H1 (cell line): Measurements from ENCODE around the gene LSM3. TPM values are rescaled to one million over a fixed set of nuclear protein-coding genes. Genes with fewer than 3 reads are reported as not detected.

ENCODE experiments used
- CTCF ChIA-PET: fragments of 300-600 bp; sonication (Branson Sonifier 250); formaldehyde crosslinking; loops from one replicate; lab custom pipeline; 2021; ENCODE audit not compliant: partially characterized antibody; lab: Charles Lee
- POLR2A ChIA-PET: fragments of 300-600 bp; sonication (Branson Sonifier 250); formaldehyde crosslinking; loops from one replicate; lab custom pipeline; 2021; ENCODE audit warnings: inconsistent platforms; ENCODE audit not compliant: partially characterized antibody; lab: Charles Lee
- DNase-seq, 2 experiments: peaks; one replicate each; pipeline versions ENCODE4 v3.0.0 to v3.0.0-alpha.2; 2010 to 2022; ENCODE audit warnings: low spot score in 2 of 2, low read depth in 1 of 2, mixed read lengths in 1 of 2
- FAIRE-seq: peaks from 2 replicates; lab custom pipeline; 2011; peaks lifted over from hg19 to GRCh38; lab: Jason Lieb, UNC
- H2AFZ ChIP-seq: 2 replicates; pipeline ENCODE4 v1.8.1; 2012; ENCODE audit warnings: low read length, inconsistent platforms
- H2AK5ac ChIP-seq: 2 replicates; pipeline ENCODE4 v1.6.1; 2013; ENCODE audit warnings: low read depth, low read length
- H2BK120ac ChIP-seq: replicated peaks from 2 replicates; pipeline ENCODE3; 2013; ENCODE audit warnings: low read depth, low read length, inconsistent platforms
- H2BK12ac ChIP-seq: 2 replicates; pipeline ENCODE4 v1.6.1; 2013; ENCODE audit warnings: low read depth, low read length
- H2BK15ac ChIP-seq: 2 replicates; pipeline ENCODE4 v1.6.1; 2013; ENCODE audit warnings: low read length
- H2BK20ac ChIP-seq: 2 replicates; pipeline ENCODE4 v1.6.1; 2013; ENCODE audit warnings: low read length
- H2BK5ac ChIP-seq: 2 replicates; pipeline ENCODE4 v1.6.1; 2013; ENCODE audit warnings: low read depth, low read length
- H3K14ac ChIP-seq: 2 replicates; pipeline ENCODE4 v1.6.1; 2013; ENCODE audit warnings: inconsistent platforms; ENCODE audit not compliant: insufficient read length
- H3K18ac ChIP-seq: 2 replicates; pipeline ENCODE4 v1.6.1; 2013; ENCODE audit warnings: low read length; ENCODE audit errors: extremely low read depth
- H3K23ac ChIP-seq: 2 replicates; pipeline ENCODE4 v1.6.1; 2013; ENCODE audit warnings: inconsistent platforms; ENCODE audit not compliant: insufficient read length
- H3K23me2 ChIP-seq: 2 replicates; pipeline ENCODE4 v1.6.1; 2013; ENCODE audit warnings: low read depth, low read length
- H3K27ac ChIP-seq: 2 replicates; pipeline ENCODE4 v1.6.1; 2011; ENCODE audit warnings: low read depth, low read length, inconsistent platforms
- H3K27me3 ChIP-seq, 4 experiments: replicated peaks in 1 of 4; 1 replicate in 1 of 4; 2 replicates in 3 of 4; pipeline versions ENCODE4 v1.6.1 to v1.8.1; 2011 to 2013; ENCODE audit warnings: low read length in 3 of 4, mild to moderate bottlenecking in 3 of 4, inconsistent platforms in 2 of 4, mixed read lengths in 2 of 4, moderate library complexity in 1 of 4; ENCODE audit not compliant: control insufficient read depth in 3 of 4, insufficient read depth in 3 of 4; ENCODE audit errors: extremely low read depth in 1 of 4
- H3K36me3 ChIP-seq, 4 experiments: 2 replicates each; pipeline versions ENCODE4 v1.6.1 to v1.8.1; 2011 to 2013; ENCODE audit warnings: mild to moderate bottlenecking in 4 of 4, low read length in 3 of 4, moderate library complexity in 2 of 4, control low read depth in 1 of 4, inconsistent platforms in 1 of 4; ENCODE audit not compliant: insufficient read depth in 4 of 4, control insufficient read depth in 2 of 4
- H3K4ac ChIP-seq: replicated peaks from 2 replicates; pipeline ENCODE3; 2013; ENCODE audit warnings: low read length, low read depth, mixed read lengths, inconsistent platforms; ENCODE audit not compliant: insufficient read length
- H3K4me1 ChIP-seq, 4 experiments: replicated peaks in 1 of 4; 1 replicate in 1 of 4; 2 replicates in 3 of 4; pipeline versions ENCODE4 v1.6.1 to v1.8.1; 2011 to 2013; ENCODE audit warnings: low read length in 3 of 4, inconsistent platforms in 2 of 4, mixed read lengths in 1 of 4; ENCODE audit not compliant: insufficient read depth in 4 of 4, control insufficient read depth in 3 of 4
- H3K4me2 ChIP-seq, 2 experiments: 2 replicates each; pipeline versions ENCODE4 v1.6.1 to v1.8.1; 2011 to 2013; ENCODE audit warnings: low read depth in 2 of 2, low read length in 2 of 2, control low read depth in 1 of 2, inconsistent platforms in 1 of 2, mild to moderate bottlenecking in 1 of 2; ENCODE audit not compliant: insufficient read depth in 1 of 2
- H3K4me3 ChIP-seq, 4 experiments: fragments of 200-600, 300-600 bp in 1 of 4; sonication (generic), shearing (Covaris generic), sonication (Bioruptor Twin) in 1 of 4; 2 replicates each; pipeline versions ENCODE4 v1.5.1 to v1.8.1; 2011 to 2016; ENCODE audit warnings: low read length in 4 of 4, low read depth in 3 of 4, control low read depth in 2 of 4, inconsistent platforms in 2 of 4, mild to moderate bottlenecking in 2 of 4, mixed read lengths in 1 of 4, moderate library complexity in 1 of 4; ENCODE audit not compliant: insufficient read depth in 2 of 4; ENCODE audit errors: extremely low read depth in 1 of 4
- H3K56ac ChIP-seq: replicated peaks from 2 replicates; pipeline ENCODE3; 2013; ENCODE audit warnings: low read depth, mild to moderate bottlenecking, mixed read lengths, low read length, inconsistent platforms; ENCODE audit not compliant: insufficient read length
- H3K79me1 ChIP-seq: 2 replicates; pipeline ENCODE4 v1.6.1; 2013; ENCODE audit warnings: low read depth, low read length, control low read depth
- H3K79me2 ChIP-seq, 2 experiments: 2 replicates each; pipeline versions ENCODE4 v1.6.1 to v1.8.1; 2012 to 2013; ENCODE audit warnings: low read length in 2 of 2, mild to moderate bottlenecking in 2 of 2, inconsistent platforms in 1 of 2; ENCODE audit not compliant: insufficient read depth in 2 of 2, control insufficient read depth in 1 of 2
- H3K9ac ChIP-seq, 4 experiments: replicated peaks in 1 of 4; 1 replicate in 1 of 4; 2 replicates in 3 of 4; pipeline versions ENCODE4 v1.6.1 to v1.8.1; 2011 to 2013; ENCODE audit warnings: low read depth in 3 of 4, low read length in 3 of 4, control low read depth in 2 of 4, mild to moderate bottlenecking in 2 of 4, moderate library complexity in 2 of 4, inconsistent platforms in 1 of 4; ENCODE audit errors: extremely low read depth in 1 of 4
- H3K9me3 ChIP-seq, 2 experiments: 2 replicates each; pipeline versions ENCODE4 v1.6.1 to v1.8.1; 2012 to 2013; ENCODE audit warnings: mild to moderate bottlenecking in 2 of 2, moderate library complexity in 2 of 2, control low read depth in 1 of 2, inconsistent platforms in 1 of 2, low read depth in 1 of 2, low read length in 1 of 2, mixed read lengths in 1 of 2; ENCODE audit not compliant: insufficient read depth in 2 of 2
- H4K20me1 ChIP-seq, 2 experiments: replicated peaks in 1 of 2; 2 replicates each; pipeline versions ENCODE3 to v1.8.1; 2011 to 2013; ENCODE audit warnings: inconsistent platforms in 2 of 2, low read length in 2 of 2, mild to moderate bottlenecking in 1 of 2; ENCODE audit not compliant: insufficient read depth in 2 of 2, control insufficient read depth in 1 of 2
- H4K5ac ChIP-seq: 2 replicates; pipeline ENCODE4 v1.6.1; 2013; ENCODE audit warnings: low read length, low read depth, mixed read lengths, inconsistent platforms; ENCODE audit not compliant: insufficient read length
- H4K8ac ChIP-seq: 2 replicates; pipeline ENCODE4 v1.8.0; 2013; ENCODE audit warnings: mild to moderate bottlenecking, moderate library complexity, low read length, inconsistent platforms; ENCODE audit not compliant: insufficient read depth; ENCODE audit errors: extremely low read depth
- H4K91ac ChIP-seq: replicated peaks from 2 replicates; pipeline ENCODE3; 2013; ENCODE audit warnings: low read length, mixed read lengths, inconsistent platforms; ENCODE audit not compliant: insufficient read length
- HDAC6 ChIP-seq: IDR thresholded peaks from one replicate; pipeline ENCODE4 v1.7.1; 2012; ENCODE audit warnings: low read depth, mild to moderate bottlenecking, inconsistent platforms, low read length, moderate library complexity
- WGBS, 2 experiments: shearing (Covaris generic) in 1 of 2; methylation state at CpG; one replicate each; pipeline versions ENCODE4 v1.1.6 to v1.1.7; 2013 to 2015; ENCODE audit warnings: low lambda C conversion rate in 2 of 2, mixed read lengths in 2 of 2, inconsistent platforms in 1 of 2, low coverage in 1 of 2, missing lambda C conversion rate in 1 of 2; ENCODE audit not compliant: insufficient replicate concordance in 2 of 2, insufficient coverage in 1 of 2, insufficient read length in 1 of 2; ENCODE audit errors: extremely low coverage in 1 of 2, missing lambda C conversion rate in 1 of 2; 5-methylcytosine and 5-hydroxymethylcytosine counted together
- polyA plus RNA-seq, 7 experiments: library from polyadenylated mRNA; depleted of rRNA in 3 of 7; stranded (reverse) in 5 of 7; unstranded in 2 of 7; fragments of >200 nt in 5 of 7; fragments of 200-250 nt in 2 of 7; gene quantifications; 1 replicate in 5 of 7; 2 replicates in 1 of 7; 4 replicates in 1 of 7; pipeline versions ENCODE4 v1.2.1 to v1.2.3, GENCODE V29; 2011 to 2013; ENCODE audit warnings: missing spikeins in 2 of 7, mixed read lengths in 2 of 7
- total RNA-seq: library from RNA; stranded (reverse); fragmentation: NEBNext Ultra II Directional; extraction: Animal tissue kit (Norgen Biotek cat#: 25700); gene quantifications from 2 replicates; pipeline ENCODE4 v1.2.1, GENCODE V29; 2021

The LSM3 gene
- total and polyA plus RNA-seq, 2 of the 8 experiments (the other 6 are each of a cell fraction or from before 2014, with no cell fraction given), result 7.1 to 25.4 TPM

GRCh38 chr3:14230729-14231128, 52.1 kb downstream of the LSM3 start:
- H2BK5ac ChIP-seq, result no peak overlapping the region
- no peak overlapping the region for H2AK5ac ChIP-seq
- no peaks in the 10 kb centered on the region for H4K20me1 ChIP-seq
- H3K27ac ChIP-seq, result no peak overlapping the region
- POLR2A ChIA-PET, result interaction anchor here (1.9 kb wide), 1 partner anchor 15 kb away, joined by 5 read pairs; no protein-coding TSS in a partner anchor
- H2BK20ac ChIP-seq, result no peak overlapping the region
- H3K4me1 ChIP-seq, result peaks cover 0 to 5% (median 0%) of the 10 kb centered on the region in 4 experiments; a peak in 1 of 7 replicates
- no peak overlapping the region; a peak in 1 of 7 replicates for H3K9ac ChIP-seq
- H3K4me2 ChIP-seq, result no peak overlapping the region
- TF ChIP-seq HDAC6, result no peak
- no peak overlapping the region for H2BK12ac ChIP-seq
- no peak overlapping the region for H4K5ac ChIP-seq
- no peak for DNase-seq
- WGBS, 2 experiments, result 82% methylated on average over 5 of the region's 5 CpGs; no CpG with 5 or more reads in 1 of the 2 experiments
- no peaks in the 10 kb centered on the region for H3K79me2 ChIP-seq
- H2BK15ac ChIP-seq, result no peak overlapping the region
- no peak overlapping the region for H3K56ac ChIP-seq
- no peaks in the 10 kb centered on the region for H3K27me3 ChIP-seq
- H2BK120ac ChIP-seq, result no peak overlapping the region
- no peak overlapping the region for H3K18ac ChIP-seq
- no peak overlapping the region for H3K14ac ChIP-seq
- H3K9me3 ChIP-seq, result peaks cover 4 to 6% of the 10 kb centered on the region in 2 experiments; a peak in 1 of 4 replicates
- no peaks in the 10 kb centered on the region for H3K79me1 ChIP-seq
- CTCF ChIA-PET, result interaction anchor here (1.4 to 3.0 kb wide), 6 partner anchors 8 to 237 kb away, joined by 4 to 21 read pairs (median 12); no protein-coding TSS in a partner anchor
- no peaks in the 10 kb centered on the region for H3K23me2 ChIP-seq
- H3K23ac ChIP-seq, result no peak overlapping the region
- H3K36me3 ChIP-seq, result no peaks in the 10 kb centered on the region
- H4K91ac ChIP-seq, result no peak overlapping the region
- no peak overlapping the region for H3K4me3 ChIP-seq
- no peak overlapping the region for H4K8ac ChIP-seq
- FAIRE-seq, result no peak
- H3K4ac ChIP-seq, result no peak overlapping the region
- H2AFZ ChIP-seq, result no peak overlapping the region
